NCI-H2196 treated with DMSO at 0.1 percent for 48 hours (cell line): Measurements from ENCODE around the gene ADARB1.
"Not testable (repeated sequence)": the region's sequence is repeated elsewhere in the genome, so short reads cannot be mapped to it uniquely, and the experiment has no call there.

Source experiments
- DNase-seq: peaks from one replicate; lab custom pipeline; 2025; ENCODE audit not compliant: unreplicated experiment; lab: John Stamatoyannopoulos, UW

ADARB1 gene, protein sequence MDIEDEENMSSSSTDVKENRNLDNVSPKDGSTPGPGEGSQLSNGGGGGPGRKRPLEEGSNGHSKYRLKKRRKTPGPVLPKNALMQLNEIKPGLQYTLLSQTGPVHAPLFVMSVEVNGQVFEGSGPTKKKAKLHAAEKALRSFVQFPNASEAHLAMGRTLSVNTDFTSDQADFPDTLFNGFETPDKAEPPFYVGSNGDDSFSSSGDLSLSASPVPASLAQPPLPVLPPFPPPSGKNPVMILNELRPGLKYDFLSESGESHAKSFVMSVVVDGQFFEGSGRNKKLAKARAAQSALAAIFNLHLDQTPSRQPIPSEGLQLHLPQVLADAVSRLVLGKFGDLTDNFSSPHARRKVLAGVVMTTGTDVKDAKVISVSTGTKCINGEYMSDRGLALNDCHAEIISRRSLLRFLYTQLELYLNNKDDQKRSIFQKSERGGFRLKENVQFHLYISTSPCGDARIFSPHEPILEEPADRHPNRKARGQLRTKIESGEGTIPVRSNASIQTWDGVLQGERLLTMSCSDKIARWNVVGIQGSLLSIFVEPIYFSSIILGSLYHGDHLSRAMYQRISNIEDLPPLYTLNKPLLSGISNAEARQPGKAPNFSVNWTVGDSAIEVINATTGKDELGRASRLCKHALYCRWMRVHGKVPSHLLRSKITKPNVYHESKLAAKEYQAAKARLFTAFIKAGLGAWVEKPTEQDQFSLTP

DNA sequence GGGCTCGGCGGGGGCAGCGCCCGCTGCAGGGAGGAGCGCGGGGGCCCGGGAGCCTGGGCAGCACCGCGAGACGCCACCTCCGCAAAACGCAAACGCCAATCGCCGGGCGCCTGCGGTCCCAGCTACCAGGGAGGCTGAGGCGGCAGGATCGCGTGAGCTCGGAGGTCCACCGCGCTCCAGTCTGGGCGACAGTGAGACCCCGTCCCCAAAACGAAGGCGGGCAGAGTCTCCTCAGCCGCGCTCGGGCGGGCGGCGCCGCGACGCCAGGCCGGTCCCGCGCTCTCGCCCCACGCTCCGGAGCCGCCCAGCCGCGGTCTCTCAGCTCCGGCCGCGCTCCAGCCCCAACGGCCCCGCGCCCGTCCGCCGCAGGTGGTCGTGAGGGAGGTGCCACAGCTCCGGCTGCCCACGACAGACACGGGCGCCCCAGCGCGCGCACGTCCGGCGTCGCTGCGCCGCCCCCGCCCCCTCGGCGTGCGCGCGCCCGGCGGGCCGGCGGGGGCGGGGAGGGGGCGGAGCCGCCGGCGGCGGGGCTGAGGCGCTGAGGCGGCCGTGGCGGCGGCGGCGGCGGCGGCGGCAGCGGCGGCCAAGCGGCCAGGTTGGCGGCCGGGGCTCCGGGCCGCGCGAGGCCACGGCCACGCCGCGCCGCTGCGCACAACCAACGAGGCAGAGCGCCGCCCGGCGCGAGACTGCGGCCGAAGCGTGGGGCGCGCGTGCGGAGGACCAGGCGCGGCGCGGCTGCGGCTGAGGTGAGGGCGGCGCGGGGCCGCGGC is at the start of gene ADARB1:
Gene ADARB1, plus strand, starts transcription at position 533 of the 770 bp plus-strand sequence. CDS start 97,077 bp downstream, outside the sequence.
- peak; percentile 26 for DNase-seq

DNA sequence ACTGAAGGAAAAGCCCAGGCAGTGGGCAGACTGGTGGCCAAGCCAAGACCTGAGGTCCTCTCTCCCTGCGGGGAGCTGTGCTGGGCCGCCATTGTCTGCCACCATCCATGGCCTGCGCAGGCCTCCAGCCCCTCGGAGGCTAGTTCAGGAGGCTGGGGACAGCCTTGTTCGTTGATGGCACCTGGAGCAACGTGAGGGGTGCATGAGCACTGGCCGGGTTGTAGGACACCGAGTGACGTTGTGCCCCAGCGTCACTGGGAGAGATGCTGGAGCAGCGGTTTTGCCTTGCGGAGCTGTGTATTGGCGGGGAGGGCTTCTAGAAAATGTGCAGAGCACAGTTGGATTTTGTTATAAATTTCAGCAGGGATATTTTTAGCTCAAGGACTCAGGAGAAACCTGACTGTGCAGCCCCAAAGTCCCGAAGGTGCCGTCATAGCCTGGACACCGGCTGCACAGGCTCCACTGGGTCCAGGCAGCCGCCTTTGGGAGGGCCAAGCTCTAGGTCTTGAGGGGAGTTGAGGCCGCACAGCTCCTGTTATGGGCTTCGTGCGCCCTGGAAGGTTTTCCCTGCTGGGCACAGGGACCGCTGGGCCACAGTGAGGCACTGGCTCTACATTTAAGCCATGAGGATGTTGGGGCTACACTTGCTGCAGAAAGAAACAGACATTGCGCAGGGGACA is 48.2 kb upstream of the ADARB1 start:
- DNase-seq: no peak

DNA sequence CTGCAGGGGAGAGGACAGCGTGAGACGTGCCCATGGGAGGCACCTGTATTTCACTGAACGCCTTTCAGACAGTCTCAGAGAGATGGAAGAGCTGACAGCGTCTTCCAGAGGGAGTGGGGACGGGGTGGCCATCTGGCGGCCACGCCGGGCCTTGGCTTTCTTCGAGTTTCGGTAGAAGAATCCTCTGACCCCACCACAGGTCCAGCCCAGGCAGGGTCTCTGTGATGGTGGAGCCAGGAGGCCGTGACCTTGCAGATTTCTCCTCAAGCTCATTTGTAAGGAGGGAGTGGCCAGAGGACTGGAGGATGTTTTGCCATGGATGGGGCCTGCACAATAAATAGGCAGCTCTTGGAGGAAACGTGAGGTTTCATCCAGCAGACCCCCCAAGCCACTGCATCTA is 47.6 kb upstream of the ADARB1 start:
- DNase-seq: no peak

DNA sequence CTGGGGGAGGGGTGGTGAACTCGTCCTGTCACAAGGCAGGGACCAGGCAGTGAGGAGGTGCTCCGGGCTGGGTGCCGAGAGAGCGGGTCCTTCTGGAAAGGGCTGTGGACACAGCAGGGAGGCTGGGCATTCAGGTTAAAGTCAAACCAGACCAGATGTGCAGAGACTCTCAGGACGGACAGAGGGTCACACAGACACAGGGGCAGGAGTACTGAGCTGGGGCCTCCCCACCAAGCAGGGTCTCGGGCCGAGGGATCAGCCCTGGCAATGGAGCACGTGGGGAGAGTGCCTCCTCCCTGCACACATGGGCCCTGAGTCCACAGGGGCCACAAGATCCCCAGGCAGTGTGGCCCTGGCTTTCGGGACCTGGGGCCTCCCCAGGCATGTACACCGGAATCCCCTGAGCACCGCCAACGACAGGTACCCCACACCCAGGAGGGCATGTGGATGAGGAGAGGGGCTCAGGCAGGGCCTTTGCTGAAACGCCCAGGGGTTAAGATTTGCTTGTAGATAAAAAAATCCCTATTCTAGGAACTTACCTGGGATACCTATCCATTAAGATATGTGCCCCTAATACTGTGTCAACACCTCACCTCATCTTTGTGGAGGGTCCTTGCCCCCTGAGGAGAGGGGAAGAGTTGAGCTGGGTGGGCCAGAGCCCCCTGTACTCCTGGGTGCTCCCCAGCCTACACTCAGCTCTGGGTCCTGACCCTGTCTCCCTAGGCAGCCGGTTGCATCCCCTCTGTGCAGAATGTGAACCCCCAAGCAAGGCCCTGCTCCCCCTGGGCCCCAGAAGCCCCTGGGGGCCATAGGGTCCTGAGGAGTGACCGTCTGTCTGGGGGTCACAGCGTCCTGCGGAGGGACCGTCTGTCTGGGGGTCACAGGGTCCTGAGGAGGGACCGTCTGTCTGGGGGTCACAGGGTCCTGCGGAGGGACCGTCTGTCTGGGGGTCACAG is 46.9 kb upstream of the ADARB1 start:
- no peak for DNase-seq

DNA sequence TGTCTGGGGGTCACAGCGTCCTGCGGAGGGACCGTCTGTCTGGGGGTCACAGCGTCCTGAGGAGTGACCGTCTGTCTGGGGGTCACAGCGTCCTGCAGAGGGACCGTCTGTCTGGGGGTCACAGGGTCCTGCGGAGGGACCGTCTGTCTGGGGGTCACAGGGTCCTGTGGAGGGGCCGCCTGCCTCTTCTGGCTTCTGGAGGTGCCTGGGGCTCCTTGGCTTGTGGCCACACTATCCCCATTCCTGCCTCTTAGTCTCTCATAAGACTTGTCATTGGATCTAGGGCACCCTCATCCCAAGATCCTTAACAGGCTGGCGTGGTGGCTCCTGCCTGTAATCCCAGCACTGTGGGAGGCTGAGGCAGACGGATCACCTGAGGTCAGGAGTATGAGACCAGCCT is 45.7 kb upstream of the ADARB1 start:
- DNase-seq: not testable (repeated sequence)

DNA sequence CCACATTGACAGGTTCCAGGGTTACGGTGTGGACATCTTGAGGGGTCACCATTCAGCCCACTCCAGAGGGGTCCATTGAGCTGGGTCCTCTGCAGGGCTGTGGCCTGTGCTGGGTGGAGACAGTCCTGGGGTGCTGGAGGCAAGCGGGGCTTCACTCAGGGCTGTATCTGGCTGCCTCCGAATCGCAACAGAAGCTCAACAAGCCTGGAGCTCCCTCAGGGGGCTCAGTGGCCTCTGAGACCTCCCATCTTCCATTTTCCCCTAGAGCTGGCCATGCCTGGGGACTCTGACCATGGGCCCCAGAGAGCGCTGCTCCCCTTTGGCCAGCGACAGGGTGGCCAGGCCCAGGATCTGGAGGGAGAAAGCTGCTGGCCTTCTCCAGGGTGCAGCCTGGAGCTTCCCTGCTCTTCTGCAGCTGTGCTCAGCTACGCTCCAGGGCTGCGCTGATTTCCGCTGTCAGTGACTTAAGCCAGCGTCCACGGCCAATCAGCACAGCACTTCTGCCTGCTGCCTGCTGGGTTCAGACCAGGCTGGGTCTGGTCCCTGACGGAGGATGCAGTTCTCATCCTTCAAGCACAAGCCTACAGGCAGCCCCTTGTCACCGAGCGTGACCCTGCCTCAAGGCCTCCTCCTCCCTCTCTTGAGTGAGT is 45.0 kb upstream of the ADARB1 start:
- DNase-seq: no peak

DNA sequence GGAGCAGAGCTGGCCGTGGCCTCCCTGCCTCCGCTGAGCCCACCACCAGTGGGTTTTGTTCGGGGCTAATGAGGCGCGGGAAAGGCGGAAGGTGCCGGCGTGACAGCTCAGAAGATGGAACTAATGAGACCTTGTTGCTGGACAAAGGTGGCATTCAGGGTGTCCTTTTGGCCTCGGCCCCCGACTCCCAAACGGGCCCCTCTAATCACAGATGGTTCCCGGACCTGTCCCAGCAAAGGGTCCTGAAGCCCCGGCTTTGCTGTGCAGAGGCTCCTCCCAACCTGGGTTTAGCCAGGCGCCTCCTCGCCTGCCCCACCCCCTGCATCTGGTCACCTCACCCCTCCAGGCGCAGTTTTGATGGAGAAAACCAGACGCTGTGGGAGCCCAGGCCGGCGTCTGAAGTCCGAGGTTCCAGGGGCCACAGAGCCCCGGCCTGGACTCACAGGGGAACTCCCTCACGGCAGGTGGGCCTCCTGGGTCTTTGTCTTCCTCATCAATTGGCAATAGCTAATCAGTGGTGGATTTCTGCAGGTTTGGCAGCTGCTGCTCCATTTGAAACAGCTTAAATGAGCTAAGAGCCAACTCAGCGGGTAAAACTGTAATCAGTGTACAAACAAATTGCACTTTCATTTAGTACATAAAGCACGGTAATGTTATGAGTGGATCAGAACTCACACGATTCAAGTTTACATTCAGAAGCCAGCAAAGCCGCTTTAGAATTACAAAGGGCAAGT is 44.3 kb upstream of the ADARB1 start:
- DNase-seq: no peak

DNA sequence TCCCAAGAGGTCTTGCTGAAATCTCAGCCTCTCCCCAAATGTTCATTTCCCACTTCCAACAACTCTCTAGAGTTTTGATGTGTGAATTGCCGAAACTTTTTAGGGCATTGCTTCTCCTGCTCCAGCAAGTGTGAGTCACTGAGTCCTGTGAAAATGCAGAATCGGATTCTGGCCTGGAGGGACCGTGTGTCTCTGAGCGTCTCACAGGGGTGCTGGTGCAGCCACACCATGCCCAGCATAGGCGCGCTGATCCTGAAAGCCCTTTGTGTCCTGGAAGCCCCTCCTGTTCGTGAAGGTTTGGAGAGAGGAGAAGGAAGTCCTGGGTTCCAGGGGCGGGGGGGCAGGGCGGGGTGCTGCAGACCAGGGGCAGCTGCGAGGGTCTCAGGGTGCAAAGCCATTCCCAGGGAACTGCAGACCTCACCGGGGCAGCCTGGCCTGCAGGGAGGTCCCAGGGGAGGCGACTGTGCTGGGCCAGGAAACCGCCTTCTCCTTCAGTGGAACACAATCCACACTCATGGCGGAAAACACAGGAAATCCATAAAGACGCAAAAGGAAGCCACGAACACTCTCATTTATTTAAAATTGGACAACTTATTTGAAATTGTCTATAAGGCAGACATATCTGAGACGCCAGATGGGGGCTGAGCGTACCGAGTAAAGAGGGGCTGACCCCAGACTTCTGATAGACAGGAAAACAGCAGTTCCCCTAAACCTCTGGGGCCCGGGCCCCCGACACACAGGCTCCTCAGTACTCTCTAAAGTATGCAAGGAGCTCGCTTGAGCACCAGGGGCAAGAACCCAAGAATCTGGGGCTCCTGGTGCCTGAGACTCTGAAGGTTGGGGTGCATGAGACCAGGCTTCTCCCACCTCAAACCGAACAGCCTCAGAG is 43.5 kb upstream of the ADARB1 start:
- DNase-seq: no peak

DNA sequence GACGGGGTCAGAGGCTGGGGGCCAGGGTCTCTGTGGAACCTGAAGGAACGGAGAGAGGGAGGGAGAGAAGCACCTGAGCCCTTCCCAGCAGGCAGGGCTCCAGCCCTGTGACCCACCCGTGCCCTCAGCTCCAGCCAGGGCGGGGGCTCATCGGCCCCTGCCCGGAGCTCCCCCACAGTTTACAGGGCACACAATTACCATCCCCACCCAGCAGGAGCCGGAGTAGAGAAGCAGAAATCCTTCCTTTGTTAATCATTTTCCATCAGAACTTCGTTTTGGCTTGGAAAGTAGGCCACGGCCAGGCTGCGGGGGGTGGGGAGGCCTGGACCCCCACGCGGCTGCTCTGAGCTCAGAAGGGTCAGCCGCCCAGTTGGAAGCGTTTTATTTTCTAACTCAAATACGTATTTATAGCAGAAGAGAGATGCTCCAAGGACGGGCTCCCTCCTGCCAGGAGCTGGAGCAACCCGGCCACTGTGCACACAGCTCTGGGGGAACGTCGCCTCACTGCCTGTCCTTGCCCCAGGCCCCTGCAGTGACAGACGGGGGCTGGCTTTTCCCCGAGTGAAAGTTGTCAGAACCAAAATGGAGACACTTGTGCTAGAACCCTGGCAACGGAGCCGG is 42.7 kb upstream of the ADARB1 start:
- DNase-seq: no peak

DNA sequence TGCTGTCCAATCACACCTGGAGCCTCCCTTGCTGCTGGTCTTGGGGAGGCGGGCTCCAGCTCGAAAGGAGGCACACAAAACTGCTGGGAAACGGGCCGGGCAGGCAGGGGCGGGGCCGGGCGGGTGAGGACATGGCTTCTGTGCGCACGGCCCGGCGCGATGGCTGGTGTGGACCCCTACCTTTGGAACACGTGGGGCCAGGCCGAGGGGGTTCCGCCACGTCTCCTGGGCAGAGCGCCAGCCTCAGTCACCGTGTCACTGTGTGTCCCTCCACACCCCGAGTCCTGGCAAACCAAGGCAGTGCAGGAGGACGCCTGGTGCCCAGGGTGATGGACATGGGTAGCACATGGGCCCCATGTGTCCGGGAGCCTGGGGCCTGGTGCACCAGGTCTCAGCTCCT is 42.0 kb upstream of the ADARB1 start:
- no peak for DNase-seq

DNA sequence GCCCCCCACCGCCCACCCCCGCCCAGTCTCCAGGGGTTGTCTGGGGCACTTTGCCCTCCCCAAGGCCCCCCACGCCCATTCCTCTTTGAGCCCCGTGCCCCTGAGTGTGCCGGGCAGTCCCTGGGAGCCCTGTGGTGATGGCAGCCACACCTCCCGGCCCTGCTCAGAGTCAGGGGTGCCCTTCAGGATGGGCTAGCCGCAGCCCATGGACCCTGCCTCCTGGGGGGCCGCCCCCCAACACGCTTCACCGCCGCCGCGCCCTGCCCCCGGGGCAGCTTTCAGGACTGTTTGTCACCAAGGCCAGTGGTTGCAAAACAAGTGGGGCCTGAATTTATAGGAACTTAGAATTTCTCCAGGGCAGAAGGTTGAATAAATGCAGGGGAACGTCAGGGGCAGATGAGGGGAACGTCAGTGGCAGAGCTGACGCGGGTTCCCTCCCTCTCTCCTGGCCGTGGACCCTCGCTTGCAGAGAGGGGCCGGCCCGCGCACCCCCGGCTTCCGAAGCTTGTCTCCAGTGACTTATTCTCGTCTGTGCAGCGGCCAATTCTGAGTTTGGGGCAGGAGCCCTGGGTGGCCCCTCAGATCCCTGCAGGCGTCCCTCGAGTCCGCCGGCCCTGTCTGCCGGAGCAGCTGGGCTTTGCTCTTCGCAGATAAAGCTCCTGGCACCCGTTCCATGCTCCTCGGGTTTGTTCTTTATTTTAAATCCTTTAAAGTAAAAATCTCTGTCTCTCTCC is 41.2 kb upstream of the ADARB1 start:
- no peak for DNase-seq

DNA sequence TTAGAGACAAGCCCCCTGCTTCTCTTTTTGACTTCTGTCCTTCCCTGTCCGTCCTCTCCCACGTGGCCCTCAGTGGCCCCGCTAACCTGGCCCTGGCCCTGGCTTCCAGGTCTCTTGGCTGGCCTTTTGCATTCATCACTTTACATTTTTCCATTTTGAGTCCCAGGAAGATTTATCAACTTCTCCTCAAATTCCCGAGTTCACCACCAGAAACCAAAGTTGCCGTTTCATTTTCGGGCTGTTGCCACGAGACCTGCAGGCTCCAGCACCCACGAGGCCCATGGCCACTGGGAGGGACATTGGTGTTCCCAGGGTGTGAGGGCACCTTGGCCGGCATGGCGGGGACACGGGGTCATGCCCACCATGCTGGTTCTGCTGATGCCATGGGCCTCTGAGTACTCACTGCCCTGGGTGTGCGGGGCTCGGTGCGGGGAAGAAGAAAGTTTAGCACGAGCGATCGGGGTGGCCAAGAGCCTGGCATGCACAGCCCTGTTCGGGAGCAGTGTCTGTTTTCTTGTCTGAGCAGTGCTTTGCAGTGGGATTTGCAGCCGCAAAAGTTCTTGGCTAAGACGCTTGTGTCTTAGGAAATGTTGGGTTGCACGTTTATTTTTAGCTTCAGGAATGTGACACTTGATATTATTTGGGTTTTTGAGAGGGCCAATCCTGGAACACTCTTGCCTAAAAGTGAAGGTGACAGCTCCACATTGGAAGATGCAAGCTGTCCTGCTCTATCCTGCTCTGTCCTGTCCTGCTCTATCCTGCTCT is 40.4 kb upstream of the ADARB1 start:
- DNase-seq: no peak

DNA sequence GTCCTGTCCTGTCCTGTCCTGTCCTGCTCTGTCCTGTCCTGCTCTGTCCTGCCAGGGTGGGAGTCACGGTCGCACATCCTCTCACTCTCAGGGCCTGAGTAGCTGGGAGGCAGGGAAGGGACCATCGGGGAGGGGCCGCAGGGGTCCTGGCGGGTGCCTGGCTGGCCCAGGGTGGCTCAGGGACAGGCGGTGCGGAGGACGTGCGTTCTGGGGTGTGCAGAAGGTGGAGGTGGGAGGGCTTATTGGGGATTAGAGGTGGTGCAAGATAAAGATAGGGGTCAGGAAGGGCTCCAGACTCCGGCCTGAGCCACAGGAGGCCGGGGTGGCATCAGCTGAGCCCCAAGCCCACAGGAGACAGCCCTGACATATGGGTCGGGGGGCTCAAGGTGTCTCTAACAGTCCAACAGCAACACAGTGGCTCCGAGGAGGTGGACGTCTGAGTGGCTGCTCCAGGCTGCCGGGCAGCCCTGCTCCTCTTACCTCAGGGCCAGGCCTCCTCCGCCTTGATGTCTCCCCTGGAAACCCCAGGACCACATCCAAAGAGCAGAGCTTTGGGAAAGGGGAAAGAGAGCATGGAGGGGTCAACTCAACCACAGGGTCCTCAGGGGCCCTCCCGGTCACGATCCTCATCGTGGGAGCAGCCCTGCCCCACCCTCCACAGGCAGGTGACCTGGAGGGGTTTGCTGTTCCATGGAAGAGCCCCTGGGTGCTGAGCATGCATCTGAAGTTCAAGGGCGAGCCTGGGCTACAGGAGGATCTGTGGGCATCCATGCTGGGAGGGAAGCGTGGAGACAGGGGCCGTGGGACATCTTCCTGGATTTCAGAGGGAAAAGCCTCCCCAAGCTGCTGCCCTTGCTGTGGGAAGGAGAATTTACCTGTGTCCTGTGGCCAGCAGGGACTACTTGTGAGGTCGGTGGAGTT is 39.6 kb upstream of the ADARB1 start:
- DNase-seq: no peak

DNA sequence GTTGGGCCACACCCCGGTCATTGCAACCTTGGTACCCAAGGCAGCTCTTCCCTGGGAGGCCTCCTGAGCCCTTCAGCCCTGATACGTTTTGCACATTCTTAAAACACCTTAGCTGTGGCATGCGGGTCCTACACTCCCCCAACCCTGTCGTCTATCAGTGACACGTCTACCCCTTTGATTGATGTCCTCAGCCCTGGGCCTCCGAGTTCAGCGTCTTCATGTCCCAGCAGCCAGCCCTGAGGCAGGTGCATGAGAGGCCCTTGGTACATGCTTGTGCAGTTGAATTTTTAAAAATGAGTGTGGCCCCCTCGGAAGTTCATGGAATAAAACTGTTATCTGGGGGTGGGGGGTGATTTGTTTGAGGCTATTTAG is 38.9 kb upstream of the ADARB1 start:
- no peak for DNase-seq

DNA sequence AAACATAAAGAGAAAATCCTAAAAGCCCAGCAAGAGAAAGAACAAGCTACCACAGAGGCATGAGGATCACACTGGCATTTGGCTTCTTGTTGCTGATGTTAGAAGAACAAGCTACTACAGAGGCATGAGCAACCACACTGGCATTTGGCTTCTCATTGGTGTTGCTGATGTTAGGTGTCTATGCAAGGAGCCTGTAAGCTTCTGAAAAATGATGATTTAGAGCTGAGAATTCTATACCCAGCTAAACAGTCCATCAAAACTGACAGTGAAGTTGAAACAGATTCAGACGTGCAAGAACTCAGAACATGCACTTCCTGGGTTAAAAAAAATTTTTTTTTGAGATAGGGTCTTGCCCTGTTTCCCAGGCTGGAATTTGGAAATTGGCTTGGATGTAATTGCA is 37.8 kb upstream of the ADARB1 start:
- no peak for DNase-seq
